HT-29 (cell line): ENCODE data around the gene USHBP1. TPM values are rescaled to one million over a fixed set of nuclear protein-coding genes. Genes with fewer than 3 reads are reported as not detected.
A peak's percentile ranks its signal among the peaks of the same experiment; 100 is the strongest.

Experiments used
- DNase-seq: peaks from one replicate; pipeline ENCODE4 v3.0.0-alpha.2; 2015; ENCODE audit warnings: low spot score
- total RNA-seq: library from RNA; depleted of rRNA; stranded (reverse); fragments of >200 nt; shearing (Covaris generic); gene quantifications from 2 replicates; pipeline ENCODE4 v1.2.3, GENCODE V29; 2014; rRNA removed

Gene USHBP1
- 0.08 TPM in 1 of 2 replicates, not detected in the other for total RNA-seq

DNA sequence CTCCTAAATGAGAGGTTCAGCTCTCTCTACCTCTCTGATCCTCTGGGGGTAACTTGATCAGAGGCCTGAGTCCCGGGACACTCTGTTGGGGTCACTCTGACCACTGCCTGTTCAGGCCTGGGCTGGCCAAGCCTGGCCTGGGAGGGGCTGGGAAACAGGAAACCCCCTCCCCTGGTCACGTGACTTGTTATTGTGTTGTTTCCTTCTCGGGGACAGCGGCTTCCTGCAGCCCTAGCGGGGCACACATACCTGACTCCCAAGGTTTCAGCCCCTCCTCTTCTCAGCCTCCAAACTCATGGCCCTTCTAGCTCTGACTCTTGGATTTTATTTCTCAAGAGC lies at the start of gene USHBP1:
Gene USHBP1 (minus strand): TSS at position 105 of the 339 bp plus-strand sequence. CDS start 446 bp downstream, outside the sequence.
- DNase-seq: no peak

DNA sequence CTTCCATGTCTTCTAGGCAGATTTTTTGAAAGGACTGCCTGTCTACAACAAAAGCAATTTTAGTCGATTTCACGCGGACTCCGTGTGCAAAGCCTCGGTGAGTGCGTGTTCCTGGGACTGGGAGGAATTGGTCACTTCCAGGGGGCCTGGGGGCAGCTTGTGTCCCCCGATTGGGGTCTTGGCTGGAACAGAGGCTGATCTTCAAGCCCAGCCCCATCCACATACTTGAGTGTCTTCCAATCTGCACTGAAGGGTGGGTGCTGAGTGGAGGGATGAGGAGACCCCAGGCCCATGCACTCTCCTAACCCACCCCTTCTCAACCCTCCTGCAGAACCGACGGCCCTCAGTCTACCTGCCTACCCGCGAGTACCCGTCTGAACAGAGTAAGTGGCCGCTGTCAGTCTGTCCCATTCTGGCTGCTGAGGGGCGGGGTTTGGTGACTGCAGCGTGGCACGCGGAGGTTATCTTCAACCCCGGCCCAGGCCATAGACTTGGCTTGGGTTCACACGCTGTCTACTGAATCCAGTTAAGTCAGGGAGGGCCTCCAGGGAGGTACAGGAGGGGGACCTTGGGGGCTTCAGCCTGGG lies 49.6 kb upstream of the USHBP1 start:
- DNase-seq: no peak

DNA sequence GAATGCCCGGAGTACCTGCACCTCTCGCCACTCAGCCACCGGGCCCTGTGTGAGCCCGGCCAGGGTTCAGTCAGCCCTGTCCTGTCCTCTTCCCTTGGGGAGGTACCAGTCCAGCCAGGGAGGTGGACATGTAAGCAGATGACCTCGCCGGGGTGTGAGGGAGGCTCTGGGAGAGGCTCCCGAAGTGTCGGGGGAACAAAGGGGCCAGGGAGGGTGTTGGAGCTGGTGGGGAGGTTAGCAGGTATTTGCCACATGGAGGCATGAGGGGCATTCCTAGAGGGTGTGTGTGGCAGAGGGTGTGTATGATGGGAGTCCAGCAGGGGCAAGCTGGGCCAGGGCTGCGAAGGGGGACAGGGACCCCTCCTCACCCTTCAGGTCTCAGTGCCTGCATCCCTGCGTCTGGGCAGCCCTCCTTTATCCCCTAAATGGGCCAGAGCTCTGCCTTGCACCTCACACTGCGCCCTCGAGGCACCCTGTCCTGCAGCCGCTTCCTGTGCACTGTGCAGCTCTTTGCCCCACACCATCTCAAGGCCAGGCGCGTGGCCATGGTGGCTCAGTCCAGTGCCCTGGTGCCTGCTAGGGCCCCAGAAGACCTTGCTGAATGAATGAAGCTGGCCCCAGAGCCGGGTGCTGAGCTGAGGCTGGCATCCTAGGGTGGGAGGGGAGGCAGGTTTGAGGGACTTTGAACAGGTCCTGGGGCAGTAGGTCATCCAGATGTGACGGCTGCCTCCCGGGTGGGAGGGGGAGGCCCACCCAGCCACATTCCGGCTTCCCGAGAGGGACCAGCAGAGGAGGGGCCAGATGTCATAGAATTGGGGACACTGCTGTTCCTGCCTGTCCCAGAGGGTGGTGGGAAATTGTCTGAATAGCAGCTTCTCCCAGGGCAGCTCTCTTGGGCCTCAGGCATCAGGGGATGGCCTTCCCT lies 47.9 kb upstream of the USHBP1 start:
- DNase-seq: no peak

- DNase-seq: no peak
Observed at GRCh38 chr19:17311455-17312188, 47.1 kb upstream of the USHBP1 start.

- no peak for DNase-seq
Observed at GRCh38 chr19:17309965-17310461, 45.5 kb upstream of the USHBP1 start.

- DNase-seq: peak; percentile 98
Observed at GRCh38 chr19:17309198-17309964, 44.8 kb upstream of the USHBP1 start, which contains the start of gene DDA1. Gene DDA1 (plus strand): TSS chr19:17309563. CDS start chr19:17309655, 92 bp downstream.

GRCh38 chr19:17307876-17308377 lies 43.4 kb upstream of the USHBP1 start:
- DNase-seq: no peak

DNA sequence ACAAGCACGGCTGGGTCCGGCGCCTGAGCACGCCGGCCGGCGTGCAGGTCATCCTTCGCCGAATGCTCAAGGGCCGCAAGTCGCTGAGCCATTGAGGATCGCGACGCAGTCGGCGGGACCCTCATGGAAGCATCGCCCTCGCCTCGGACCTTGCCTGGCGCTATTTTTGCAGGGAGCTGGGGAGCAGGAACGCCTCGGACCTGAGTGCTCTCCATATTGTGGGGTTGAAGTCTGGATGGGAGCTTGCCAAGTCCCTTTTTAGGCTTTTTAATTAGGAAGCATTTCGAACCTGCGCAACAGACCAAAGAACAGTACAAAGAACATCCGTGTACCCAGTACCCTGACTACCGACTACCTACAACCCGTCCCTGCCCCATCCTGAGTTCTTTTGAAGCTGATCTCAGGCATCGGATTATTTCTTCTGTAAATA lies 41.8 kb upstream of the USHBP1 start:
- no peak for DNase-seq

GRCh38 chr19:17305517-17306284 lies 41.2 kb upstream of the USHBP1 start, which contains the start of gene MRPL34:
Gene MRPL34 (plus strand): TSS chr19:17305872. CDS start chr19:17305893, 21 bp downstream.
- DNase-seq: peak; percentile 97

DNA sequence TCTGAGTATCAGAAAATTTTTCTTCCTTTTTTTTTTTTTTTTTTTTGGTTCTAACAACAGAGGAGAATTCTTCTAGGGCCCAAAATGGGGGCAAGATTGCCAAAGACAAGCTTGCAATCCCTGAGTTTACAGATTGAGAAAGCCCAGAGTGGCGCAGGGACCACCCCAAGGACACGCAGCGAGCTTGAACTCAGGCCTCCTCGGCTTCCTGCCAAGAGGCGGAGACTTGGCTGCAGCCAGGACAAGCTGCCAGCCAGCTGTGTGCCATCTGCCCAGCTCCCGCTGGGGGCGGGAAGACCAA lies 40.6 kb upstream of the USHBP1 start:
- no peak for DNase-seq

DNA sequence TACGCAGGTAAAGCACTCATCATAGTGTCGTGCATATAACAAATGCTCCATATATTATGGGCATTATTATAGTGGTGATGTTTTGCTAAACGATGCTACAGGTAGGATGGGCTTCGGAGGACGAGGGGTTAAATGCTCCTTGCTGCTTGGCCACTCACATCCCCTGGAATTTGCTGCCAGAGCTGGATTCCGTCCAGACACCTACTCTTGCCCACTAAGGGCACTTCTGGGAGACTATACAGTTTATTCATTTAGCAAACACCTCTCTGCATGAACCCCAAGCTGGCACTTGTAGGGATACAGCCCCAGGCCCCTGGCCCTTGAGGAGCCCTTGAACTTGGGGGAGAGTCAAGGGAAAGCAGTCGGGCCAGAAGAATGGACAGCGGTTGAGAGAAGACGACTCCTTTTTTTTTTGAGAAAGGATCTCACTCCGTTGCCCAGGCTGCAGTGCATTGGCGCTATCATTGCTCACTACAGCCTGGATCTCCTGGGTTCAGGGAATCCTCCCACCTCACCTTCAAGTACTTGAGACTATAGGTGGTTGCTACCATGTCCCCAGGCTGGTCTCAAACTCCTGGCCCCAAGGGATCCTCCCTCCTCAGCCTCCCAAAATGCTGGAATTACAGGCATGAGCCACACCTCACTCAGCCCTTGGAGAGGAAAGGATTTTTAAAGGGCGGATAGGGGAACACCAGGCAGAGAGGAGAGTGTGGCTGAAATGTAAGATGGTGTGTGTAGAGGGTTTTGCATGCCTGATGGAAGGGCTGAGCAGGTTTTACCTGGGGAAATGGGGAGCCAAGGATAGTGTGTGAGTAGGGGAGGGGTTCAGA lies 40.1 kb upstream of the USHBP1 start:
- DNase-seq: no peak

DNA sequence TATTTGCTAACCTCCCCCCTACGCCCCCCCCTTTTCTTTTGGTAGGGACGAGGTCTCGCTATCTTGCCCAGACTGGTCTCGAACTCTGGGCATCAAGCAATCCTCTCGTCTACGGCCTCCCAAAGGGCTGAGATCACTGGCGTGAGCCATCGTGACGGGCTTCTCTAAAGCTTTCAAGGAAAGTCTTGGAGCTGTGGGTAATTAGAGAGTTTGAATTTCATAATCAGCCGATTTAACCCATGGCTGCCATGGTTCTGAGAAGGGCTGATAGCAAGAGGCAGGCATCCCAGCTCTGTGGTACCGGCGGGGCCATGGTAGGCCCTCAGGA lies 39.4 kb upstream of the USHBP1 start:
- DNase-seq: no peak

- peak; percentile 70 for DNase-seq
Observed at GRCh38 chr19:17303167-17303939, 38.8 kb upstream of the USHBP1 start, which contains the start of gene ABHD8. Gene ABHD8 (minus strand): TSS chr19:17303425. CDS start chr19:17301616, 1,809 bp downstream.

DNA sequence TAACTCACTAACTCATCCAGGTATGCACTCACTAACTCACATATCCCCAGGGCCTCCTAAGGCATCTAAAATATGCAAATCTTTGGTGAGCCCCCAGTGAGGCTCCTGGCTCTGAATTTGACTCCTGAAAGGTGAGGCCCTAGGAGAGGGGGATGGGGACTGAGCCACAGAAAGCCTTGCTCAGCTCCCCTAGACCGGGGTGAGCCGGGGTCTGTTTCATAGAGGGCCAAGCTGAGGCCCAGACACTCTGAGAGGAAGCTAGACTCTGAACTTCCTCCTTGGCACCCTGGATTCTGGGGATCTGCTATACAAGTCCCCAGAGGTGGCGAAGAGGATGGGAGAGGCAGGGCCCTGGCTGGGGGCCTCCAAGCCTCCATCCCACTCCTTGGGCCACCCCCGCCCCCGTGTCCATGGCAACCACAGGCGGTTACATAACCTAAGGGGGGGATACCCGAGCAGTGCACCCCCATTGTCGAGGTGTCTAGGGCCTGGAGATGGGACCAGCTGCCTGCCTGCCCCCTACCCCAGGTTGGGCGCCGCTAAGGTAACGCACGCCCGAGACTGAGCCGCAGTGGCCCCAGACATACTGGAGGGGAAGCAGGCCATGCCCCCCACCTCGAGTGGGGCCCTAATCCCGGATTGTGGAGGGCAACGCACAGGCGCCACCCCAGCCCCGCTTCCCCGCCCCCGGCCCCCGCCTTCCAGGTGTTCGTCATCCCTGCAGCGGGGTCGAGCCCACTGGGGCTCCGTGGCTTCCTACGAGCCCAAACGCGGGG lies 38.0 kb upstream of the USHBP1 start:
- DNase-seq: no peak

GRCh38 chr19:17300992-17301619 lies 36.6 kb upstream of the USHBP1 start:
- DNase-seq: no peak

GRCh38 chr19:17296976-17297375 lies 32.4 kb upstream of the USHBP1 start:
- DNase-seq: no peak

DNA sequence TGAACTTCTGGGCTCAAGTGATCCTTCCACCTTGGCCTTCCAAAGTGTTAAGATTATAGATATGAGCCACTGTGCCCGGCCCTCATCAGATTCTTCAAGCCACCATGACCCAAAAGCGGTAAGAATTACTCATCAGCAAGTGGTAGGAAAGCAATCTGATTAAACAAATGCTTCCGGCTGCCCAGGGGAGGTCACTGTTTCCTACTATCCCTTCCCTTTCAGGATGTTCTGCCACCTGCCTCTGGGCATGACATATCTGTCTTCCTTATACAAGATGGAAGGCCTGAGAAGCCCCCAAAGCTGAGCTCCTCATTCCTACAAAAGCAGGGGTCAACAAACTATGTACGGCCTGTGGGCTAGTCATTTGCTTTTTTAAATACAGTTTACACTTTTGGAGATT lies 31.7 kb upstream of the USHBP1 start:
- DNase-seq: peak; percentile 48
